ENCODE data around the gene TNFSF13.
A peak's percentile ranks its signal among the peaks of the same experiment; 100 is the strongest.

TNFSF13 gene

GRCh38 chr17:7513850-7514419 is 44.6 kb upstream of the TNFSF13 start:
- DNase-seq (ENCODE audit: low read depth): no peak
- no peak for TF ChIP-seq CTCF (conservative IDR thresholded peaks at IDR 0.05; ENCODE audit: low read depth, low read length)
- no peak overlapping the region for H3K4me3 ChIP-seq (ENCODE audit: low read depth, low read length)

GRCh38 chr17:7515911-7516610 is 42.5 kb upstream of the TNFSF13 start:
- no peak for TF ChIP-seq CTCF (conservative IDR thresholded peaks at IDR 0.05; ENCODE audit: low read depth, low read length)
- H3K4me3 ChIP-seq (ENCODE audit: low read depth, low read length): no peak overlapping the region
- no peak for DNase-seq (ENCODE audit: low read depth)

DNA sequence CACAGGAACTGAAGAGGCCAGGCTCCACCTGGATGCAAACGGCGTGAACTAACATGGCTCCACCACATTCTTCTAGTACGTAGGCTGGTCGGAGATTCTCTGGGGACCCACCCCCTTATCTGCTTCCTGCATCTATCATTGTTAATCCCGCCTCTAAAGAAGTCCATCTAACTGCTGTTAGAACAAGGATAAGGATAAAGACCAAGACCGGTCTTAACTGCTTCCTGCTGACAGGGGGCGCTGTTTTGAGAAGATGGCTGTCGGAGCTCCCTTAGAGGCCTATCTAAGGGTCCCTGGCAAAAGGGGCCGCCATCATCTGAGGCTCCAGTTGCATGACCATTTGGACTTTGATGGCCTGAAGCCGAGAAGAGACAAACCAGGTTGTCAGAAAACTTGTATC is 35.5 kb upstream of the TNFSF13 start:
- TF ChIP-seq CTCF (conservative IDR thresholded peaks at IDR 0.05; ENCODE audit: low read depth, low read length): peak; percentile 56
- peak; percentile 26 for DNase-seq (ENCODE audit: low read depth)
- no peak overlapping the region for H3K4me3 ChIP-seq (ENCODE audit: low read depth, low read length)

DNA sequence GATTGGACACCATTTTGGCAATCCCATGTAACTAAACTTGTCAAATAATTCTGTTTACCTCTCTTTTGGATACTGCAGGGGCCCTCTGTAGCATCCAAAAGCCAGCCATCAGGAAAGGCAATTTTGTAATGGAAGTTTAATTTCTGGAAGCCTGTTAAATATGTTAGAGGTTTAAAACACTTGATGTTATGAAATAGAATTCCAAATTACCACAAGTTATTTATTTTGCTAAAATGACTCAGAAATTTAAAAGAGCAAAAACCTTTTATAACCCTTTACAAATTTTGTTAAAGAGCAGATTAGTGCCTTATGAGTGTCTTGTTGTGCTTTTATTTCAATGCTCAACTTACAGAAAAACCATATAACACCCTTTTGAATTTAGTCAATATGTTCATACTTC is 29.7 kb upstream of the TNFSF13 start:
- no peak overlapping the region for H3K4me3 ChIP-seq (ENCODE audit: low read depth, low read length)
- no peak for DNase-seq (ENCODE audit: low read depth)
- no peak for TF ChIP-seq CTCF (conservative IDR thresholded peaks at IDR 0.05; ENCODE audit: low read depth, low read length)

GRCh38 chr17:7530023-7530900 is 28.3 kb upstream of the TNFSF13 start:
- no peak overlapping the region for H3K4me3 ChIP-seq (ENCODE audit: low read depth, low read length)
- DNase-seq (ENCODE audit: low read depth): no peak
- TF ChIP-seq CTCF (conservative IDR thresholded peaks at IDR 0.05; ENCODE audit: low read depth, low read length): no peak

DNA sequence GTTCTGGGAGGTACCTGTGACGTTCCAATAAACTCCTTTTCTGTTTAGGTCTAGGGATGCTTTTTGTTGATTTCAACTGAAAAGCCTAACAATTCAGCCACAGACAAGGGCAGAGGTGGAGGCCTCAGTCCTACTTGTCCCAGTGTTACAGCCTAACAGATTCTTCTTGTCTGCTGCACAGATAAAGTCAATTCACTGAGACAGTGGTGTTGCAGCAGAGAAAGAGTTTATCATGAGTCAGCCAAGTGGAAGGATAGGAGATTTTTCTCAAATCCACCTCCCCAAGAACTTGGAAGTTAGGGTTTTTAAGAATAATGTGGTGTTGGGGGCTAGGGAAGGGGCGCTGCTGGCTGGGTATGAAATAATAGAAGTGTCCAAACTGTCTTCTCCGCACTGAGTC is 20.5 kb upstream of the TNFSF13 start:
- H3K4me3 ChIP-seq (ENCODE audit: low read depth, low read length): no peak overlapping the region
- DNase-seq (ENCODE audit: low read depth): no peak
- TF ChIP-seq CTCF (conservative IDR thresholded peaks at IDR 0.05; ENCODE audit: low read depth, low read length): no peak
